HUES48 (cell line): ENCODE data around the gene PRSS21.

ENCODE experiments used
- H3K27ac ChIP-seq: one replicate; pipeline ENCODE4 v1.7.0; 2013; ENCODE audit warnings: low read depth, low read length, inconsistent platforms
- H3K27me3 ChIP-seq: 2 replicates; pipeline ENCODE4 v1.6.1; 2013; ENCODE audit warnings: mild to moderate bottlenecking, low read length; ENCODE audit not compliant: control insufficient read depth, insufficient read depth
- H3K36me3 ChIP-seq: 2 replicates; pipeline ENCODE4 v1.6.1; 2013; ENCODE audit warnings: low read length; ENCODE audit not compliant: control insufficient read depth, insufficient read depth
- H3K4me1 ChIP-seq: 2 replicates; pipeline ENCODE4 v1.6.1; 2013; ENCODE audit warnings: mild to moderate bottlenecking, low read length; ENCODE audit not compliant: control insufficient read depth, insufficient read depth
- H3K4me3 ChIP-seq: 2 replicates; pipeline ENCODE4 v1.5.1; 2013; ENCODE audit warnings: mild to moderate bottlenecking, low read depth, low read length
- H3K9ac ChIP-seq: 2 replicates; pipeline ENCODE4 v1.6.1; 2013; ENCODE audit warnings: mild to moderate bottlenecking, low read depth, low read length, moderate library complexity
- H3K9me3 ChIP-seq: 2 replicates; pipeline ENCODE4 v1.6.1; 2013; ENCODE audit warnings: low read length; ENCODE audit not compliant: control insufficient read depth, insufficient read depth

PRSS21 gene

GRCh38 chr16:2775131-2775716 is 41.8 kb upstream of the PRSS21 start:
- no peaks in the 10 kb centered on the region for H3K9me3 ChIP-seq
- peaks cover 7% of the 10 kb centered on the region for H3K4me1 ChIP-seq
- H3K27ac ChIP-seq: no peak overlapping the region
- no peaks in the 10 kb centered on the region for H3K27me3 ChIP-seq
- H3K9ac ChIP-seq: no peak overlapping the region
- H3K4me3 ChIP-seq: no peak overlapping the region
- peaks cover 48% of the 10 kb centered on the region for H3K36me3 ChIP-seq

- H3K9ac ChIP-seq: peak overlapping the region; percentile 88
- peak overlapping the region; percentile 83 for H3K4me3 ChIP-seq
- H3K9me3 ChIP-seq: no peaks in the 10 kb centered on the region
- H3K27ac ChIP-seq: peak overlapping the region; percentile 79
- peaks cover 7% of the 10 kb centered on the region for H3K4me1 ChIP-seq
- peaks cover 42% of the 10 kb centered on the region for H3K36me3 ChIP-seq
- H3K27me3 ChIP-seq: no peaks in the 10 kb centered on the region
These were observed 41.1 kb upstream of the PRSS21 start for GRCh38 chr16:2775765-2776499.

- Histone ChIP-seq H3K27ac (peak overlapping the region; percentile 79), H3K27me3 (no peaks in the 10 kb centered on the region), H3K4me1 (peaks cover 7% of the 10 kb centered on the region), H3K4me3 (peak overlapping the region; percentile 83), H3K9ac (peak overlapping the region; percentile 88), H3K9me3 (no peaks in the 10 kb centered on the region), H3K36me3 (peaks cover 35% of the 10 kb centered on the region)
These were observed 40.4 kb upstream of the PRSS21 start for GRCh38 chr16:2776500-2777139.

GRCh38 chr16:2777231-2777902 is 39.7 kb upstream of the PRSS21 start, which contains the start of gene ELOB:
Gene ELOB, minus strand, starts transcription at chr16:2777280. Its CDS starts 41 bp downstream, at chr16:2777239.
- Histone ChIP-seq H3K27ac (peak within 1 kb of the TSS; percentile 99), H3K9ac (peak within 1 kb of the TSS; percentile 100), H3K4me3 (peak within 1 kb of the TSS; percentile 93), H3K36me3 (peaks cover 29% of the 10 kb centered on the region), H3K9me3 (no peaks in the 10 kb centered on the region), H3K4me1 (peaks cover 7% of the 10 kb centered on the region), H3K27me3 (no peaks in the 10 kb centered on the region)

GRCh38 chr16:2777903-2778629 is 39.0 kb upstream of the PRSS21 start:
- Histone ChIP-seq H3K4me1 (peaks cover 7% of the 10 kb centered on the region), H3K36me3 (peaks cover 23% of the 10 kb centered on the region), H3K9ac (peak overlapping the region; percentile 100), H3K9me3 (no peaks in the 10 kb centered on the region), H3K27ac (peak overlapping the region; percentile 99), H3K27me3 (no peaks in the 10 kb centered on the region), H3K4me3 (peak overlapping the region; percentile 93)

- Histone ChIP-seq H3K9me3 (no peaks in the 10 kb centered on the region), H3K27ac (no peak overlapping the region), H3K4me1 (peaks cover 7% of the 10 kb centered on the region), H3K4me3 (peak overlapping the region; percentile 93), H3K36me3 (peaks cover 18% of the 10 kb centered on the region), H3K9ac (no peak overlapping the region), H3K27me3 (no peaks in the 10 kb centered on the region)
These were observed 38.4 kb upstream of the PRSS21 start for GRCh38 chr16:2778630-2778958.

- H3K4me1 ChIP-seq: peaks cover 7% of the 10 kb centered on the region
- H3K27me3 ChIP-seq: peaks cover 4% of the 10 kb centered on the region; the same call in 1 of the 2 replicates
- peaks cover 12% of the 10 kb centered on the region for H3K36me3 ChIP-seq
- H3K27ac ChIP-seq: no peak overlapping the region
- H3K4me3 ChIP-seq: no peak overlapping the region
- H3K9me3 ChIP-seq: no peaks in the 10 kb centered on the region
- H3K9ac ChIP-seq: no peak overlapping the region
These were observed 37.7 kb upstream of the PRSS21 start for GRCh38 chr16:2779151-2779920.

GRCh38 chr16:2779978-2780898 is 36.8 kb upstream of the PRSS21 start:
- peaks cover 7% of the 10 kb centered on the region for H3K4me1 ChIP-seq
- no peak overlapping the region for H3K4me3 ChIP-seq
- H3K27ac ChIP-seq: no peak overlapping the region
- H3K9me3 ChIP-seq: no peaks in the 10 kb centered on the region
- H3K9ac ChIP-seq: no peak overlapping the region
- peaks cover 3% of the 10 kb centered on the region for H3K36me3 ChIP-seq
- H3K27me3 ChIP-seq: peaks cover 13% of the 10 kb centered on the region

- H3K4me3 ChIP-seq: no peak overlapping the region
- no peaks in the 10 kb centered on the region for H3K36me3 ChIP-seq
- no peaks in the 10 kb centered on the region for H3K9me3 ChIP-seq
- peaks cover 7% of the 10 kb centered on the region for H3K4me1 ChIP-seq
- peaks cover 27% of the 10 kb centered on the region for H3K27me3 ChIP-seq
- H3K9ac ChIP-seq: no peak overlapping the region
- no peak overlapping the region for H3K27ac ChIP-seq
These were observed 34.3 kb upstream of the PRSS21 start for GRCh38 chr16:2782583-2783351.
